Skeletal muscle tissue (tissue), 4 donors: ENCODE measurements around the gene PLEKHH1. TPM values are rescaled to one million over a fixed set of nuclear protein-coding genes. Genes with fewer than 3 reads are reported as not detected.
"Not testable (repeated sequence)": the region's sequence is repeated elsewhere in the genome, so short reads cannot be mapped to it uniquely, and the experiment has no call there.

Experiments used
- H3K27ac ChIP-seq: one replicate; pipeline ENCODE4 v1.7.0; 2013; ENCODE audit warnings: mild to moderate bottlenecking, low read depth, low read length, inconsistent platforms
- H3K27me3 ChIP-seq, 3 donors: one replicate each; pipeline ENCODE4 v1.7.0; 2013; ENCODE audit warnings: low read length in 3 of 3; ENCODE audit not compliant: control insufficient read depth in 3 of 3, insufficient read depth in 3 of 3
- H3K36me3 ChIP-seq, 3 donors: one replicate each; pipeline ENCODE4 v1.7.0; 2013; ENCODE audit warnings: low read length in 3 of 3; ENCODE audit not compliant: control insufficient read depth in 3 of 3, insufficient read depth in 3 of 3
- H3K4me1 ChIP-seq, 3 donors: one replicate each; pipeline ENCODE4 v1.7.0; 2013; ENCODE audit warnings: low read length in 3 of 3, mild to moderate bottlenecking in 3 of 3; ENCODE audit not compliant: control insufficient read depth in 3 of 3, insufficient read depth in 3 of 3
- H3K4me3 ChIP-seq, 3 donors: one replicate each; pipeline ENCODE4 v1.7.0; 2013; ENCODE audit warnings: low read length in 3 of 3
- H3K9ac ChIP-seq, 3 donors: one replicate each; pipeline ENCODE4 v1.7.0; 2013; ENCODE audit warnings: low read length in 3 of 3, mild to moderate bottlenecking in 3 of 3, moderate library complexity in 2 of 3, low read depth in 1 of 3
- H3K9me3 ChIP-seq, 3 donors: one replicate each; pipeline ENCODE4 v1.7.0; 2013; ENCODE audit warnings: low read length in 3 of 3; ENCODE audit not compliant: control insufficient read depth in 3 of 3
- total RNA-seq: library from RNA; depleted of rRNA; stranded (reverse); fragments of >200 nt; gene quantifications from one replicate; pipeline ENCODE4 v1.2.3, GENCODE V29; 2014
- donor health status: Osteomylitis.

PLEKHH1 gene
- total RNA-seq, 1 donor from 2014 or later = 1.6 TPM

DNA sequence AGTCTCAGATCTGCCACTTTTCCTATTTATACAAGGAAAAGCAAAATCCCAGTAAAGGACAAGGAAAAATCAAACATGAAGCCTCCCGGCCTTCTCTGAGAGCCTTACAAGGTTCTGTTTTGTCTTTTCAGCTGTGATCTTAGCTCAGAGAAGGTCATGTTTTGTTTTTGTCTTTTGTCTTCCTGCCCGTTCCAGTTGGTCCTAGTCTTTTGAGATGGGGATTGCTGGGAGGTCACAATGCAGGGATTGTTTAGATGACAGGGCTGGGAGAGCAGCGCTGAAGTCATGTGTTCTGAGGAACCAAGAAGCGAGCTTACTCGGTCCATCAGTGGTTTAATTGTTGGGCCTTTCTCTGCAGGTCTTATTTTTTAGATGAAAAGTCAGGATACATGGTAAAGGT is 6.0 kb downstream of the PLEKHH1 start:
- Histone ChIP-seq H3K4me1 (peaks cover 4 to 7% (median 4%) of the 10 kb centered on the region in 3 donors), H3K27me3 (no peaks in the 10 kb centered on the region), H3K9me3 (no peaks in the 10 kb centered on the region), H3K9ac (no peak overlapping the region), H3K27ac (no peak overlapping the region), H3K4me3 (no peak overlapping the region), H3K36me3 (no peaks in the 10 kb centered on the region)

DNA sequence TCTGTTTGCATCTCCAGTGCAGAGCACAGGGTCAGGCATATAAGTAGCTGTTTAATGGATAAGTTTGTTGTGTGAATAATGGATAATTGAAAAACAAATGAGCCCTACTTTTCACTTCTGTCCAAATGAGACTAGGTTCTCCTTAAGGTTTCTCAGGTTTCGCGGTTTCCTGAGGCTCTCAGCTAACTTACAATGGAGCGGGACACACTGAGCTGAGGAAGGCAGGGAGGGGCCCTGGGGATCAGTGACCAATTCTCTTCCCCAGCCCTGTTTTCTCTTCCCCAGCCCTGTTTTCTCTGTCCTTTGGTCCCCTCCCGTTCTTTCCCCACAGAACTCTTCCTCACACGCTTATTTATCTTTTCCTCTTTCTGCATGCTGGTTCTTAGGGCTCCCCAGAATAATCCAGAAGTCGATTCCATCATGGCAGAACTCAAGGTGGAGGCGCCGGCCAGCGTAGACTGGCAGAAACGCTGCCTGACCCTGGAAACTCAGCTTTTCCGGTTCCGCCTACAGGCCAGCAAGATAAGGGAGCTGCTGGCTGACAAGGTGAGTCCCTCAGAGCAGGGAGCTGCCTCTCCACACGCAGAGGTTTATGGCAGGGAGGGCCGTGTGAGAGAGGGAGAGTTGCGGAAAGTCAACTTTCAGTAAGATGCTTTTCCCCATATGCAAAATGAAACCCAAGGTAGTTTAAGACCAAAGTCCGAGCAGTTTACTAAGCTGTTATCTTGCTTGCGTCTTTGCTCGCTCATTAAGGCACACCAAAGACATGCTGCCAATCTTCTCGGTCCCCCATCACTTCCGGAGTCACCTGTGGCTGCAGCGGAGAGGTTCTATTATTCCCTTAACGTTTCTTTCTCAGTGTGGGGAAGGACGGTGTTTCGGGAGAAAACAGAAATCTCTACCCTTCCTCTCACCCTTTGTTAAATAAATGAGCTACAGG is 8.6 kb downstream of the PLEKHH1 start:
- Histone ChIP-seq H3K9ac (no peak overlapping the region), H3K36me3 (no peaks in the 10 kb centered on the region), H3K9me3 (no peaks in the 10 kb centered on the region), H3K4me1 (peaks cover 4 to 7% (median 4%) of the 10 kb centered on the region in 3 donors), H3K27me3 (no peaks in the 10 kb centered on the region), H3K27ac (no peak overlapping the region), H3K4me3 (no peak overlapping the region)

DNA sequence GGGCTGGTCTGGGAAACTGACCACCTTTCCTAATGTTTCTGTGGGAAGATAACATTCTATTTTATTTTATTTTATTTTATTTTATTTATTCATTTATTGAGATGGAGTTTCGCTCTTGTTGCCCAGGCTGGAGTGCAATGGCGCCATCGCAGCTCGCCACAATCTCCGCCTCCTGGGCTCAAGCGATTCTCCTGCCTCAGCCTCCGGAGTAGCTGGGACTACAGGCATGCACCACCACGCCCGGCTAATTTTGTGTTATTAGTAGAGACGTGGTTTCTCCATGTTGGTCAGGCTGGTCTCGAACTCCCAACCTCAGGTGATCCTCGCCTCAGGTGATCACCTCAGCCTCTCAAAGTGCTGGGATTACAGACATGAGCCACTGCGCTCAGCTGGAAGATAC is 9.5 kb downstream of the PLEKHH1 start:
- not testable (repeated sequence) for H3K9ac ChIP-seq, H3K4me1 ChIP-seq, H3K36me3 ChIP-seq, H3K27ac ChIP-seq, H3K27me3 ChIP-seq, H3K9me3 ChIP-seq, H3K4me3 ChIP-seq

DNA sequence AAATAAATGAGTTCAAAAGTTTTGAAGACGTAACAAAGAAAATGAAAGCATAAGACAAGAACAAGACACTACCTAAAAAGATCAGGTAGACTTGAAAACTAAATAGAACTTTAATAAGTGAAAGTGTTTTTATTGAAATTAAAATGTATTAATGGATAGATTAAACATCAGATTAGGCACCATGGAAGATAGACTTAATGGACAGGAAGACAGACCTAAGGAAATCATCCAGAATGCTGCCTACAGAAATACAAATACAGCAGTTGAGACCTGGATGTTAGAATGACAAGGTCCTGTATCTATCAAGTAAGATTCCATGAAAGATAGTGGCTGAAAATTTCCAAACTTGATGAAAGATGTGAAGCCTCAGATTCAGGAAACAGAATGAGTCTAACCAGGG is 11.5 kb downstream of the PLEKHH1 start:
- H3K4me3 ChIP-seq = no peak overlapping the region
- no peaks in the 10 kb centered on the region for H3K9me3 ChIP-seq

DNA sequence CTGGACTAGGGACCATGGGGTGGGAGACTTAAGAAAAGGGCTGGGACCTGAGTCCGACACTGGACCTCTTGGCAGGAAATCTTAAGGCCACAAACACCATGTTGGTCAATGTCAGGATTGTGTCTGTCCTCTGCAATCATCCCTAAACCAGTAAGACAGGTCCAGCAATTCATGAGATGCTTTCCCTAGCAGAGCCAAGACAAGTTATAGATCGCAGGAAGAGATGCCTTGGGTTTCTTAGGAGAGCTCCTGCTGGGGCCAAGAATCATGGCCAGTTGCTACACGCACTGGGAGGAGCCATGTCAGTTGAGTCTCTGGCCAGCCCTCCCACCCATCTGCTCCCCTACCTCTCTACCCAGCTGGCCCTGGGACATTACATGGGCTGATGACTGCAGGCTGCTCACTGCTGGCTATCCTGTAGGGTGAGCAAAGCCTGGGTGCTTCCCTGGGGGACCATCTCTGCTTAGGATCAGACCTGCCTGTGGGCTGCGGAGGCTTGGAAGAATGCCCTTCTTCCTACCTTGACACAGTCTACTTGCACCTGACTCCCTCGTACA is 14.2 kb downstream of the PLEKHH1 start:
- Histone ChIP-seq H3K9ac (no peak overlapping the region), H3K9me3 (no peaks in the 10 kb centered on the region)

More for the DNA sequence above, 11.5 kb downstream of the PLEKHH1 start:
- Histone ChIP-seq H3K4me1 (no peaks in the 10 kb centered on the region), H3K36me3 (no peaks in the 10 kb centered on the region), H3K27ac (no peak overlapping the region), H3K9ac (no peak overlapping the region), H3K27me3 (no peaks in the 10 kb centered on the region)

DNA sequence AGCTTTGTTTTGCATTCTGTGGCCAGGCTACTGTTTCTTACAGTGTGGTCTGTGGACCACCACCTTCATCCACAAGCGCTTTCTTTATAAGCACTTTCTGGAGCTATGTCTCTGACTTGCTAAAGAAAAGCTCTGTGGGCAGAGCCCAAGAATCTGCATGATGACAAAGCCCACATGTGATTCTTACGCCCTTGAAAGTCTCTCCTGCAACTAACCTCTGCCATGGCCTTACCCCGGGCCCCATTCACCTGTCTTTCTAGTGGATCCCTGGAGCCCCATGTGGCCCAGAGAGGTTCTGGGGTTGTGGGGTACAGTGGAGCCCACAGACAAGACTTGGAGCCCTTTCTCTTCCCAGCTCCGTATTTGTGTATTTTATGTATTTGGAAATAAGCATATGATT is 16.6 kb downstream of the PLEKHH1 start:
- H3K27me3 ChIP-seq = no peaks in the 10 kb centered on the region
- H3K4me1 ChIP-seq = peaks cover 3 to 13% (median 9%) of the 10 kb centered on the region in 3 donors
- H3K27ac ChIP-seq = no peak overlapping the region
- H3K4me3 ChIP-seq = no peak overlapping the region
- no peaks in the 10 kb centered on the region for H3K9me3 ChIP-seq
- H3K36me3 ChIP-seq = no peaks in the 10 kb centered on the region
- H3K9ac ChIP-seq = no peak overlapping the region

More for the DNA sequence above, 14.2 kb downstream of the PLEKHH1 start:
- peaks cover 3 to 9% (median 9%) of the 10 kb centered on the region in 3 donors for H3K4me1 ChIP-seq
- no peak overlapping the region for H3K4me3 ChIP-seq
- no peaks in the 10 kb centered on the region for H3K36me3 ChIP-seq
- H3K27me3 ChIP-seq = no peaks in the 10 kb centered on the region
- no peak overlapping the region for H3K27ac ChIP-seq

DNA sequence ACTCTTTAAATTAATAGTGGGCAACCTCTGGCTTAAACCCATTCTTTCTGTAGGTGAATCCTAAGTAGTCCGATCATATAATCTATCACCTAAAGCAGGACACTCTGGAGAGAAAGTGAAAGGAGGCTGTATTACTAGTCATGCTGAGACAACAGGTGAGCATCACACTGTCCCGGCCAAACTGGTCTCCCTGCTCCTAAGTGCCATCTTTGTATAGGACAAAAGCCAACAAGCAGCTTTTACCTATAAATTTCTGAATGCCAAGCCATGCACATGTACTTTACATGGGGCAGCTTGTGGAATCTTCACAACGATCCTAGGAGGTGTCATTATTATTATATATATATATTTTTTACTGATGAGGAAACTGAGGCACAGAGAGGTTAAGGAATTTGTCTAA is 18.0 kb downstream of the PLEKHH1 start:
- peaks cover 3 to 13% (median 9%) of the 10 kb centered on the region in 3 donors for H3K4me1 ChIP-seq
- H3K4me3 ChIP-seq = no peak overlapping the region
- H3K9ac ChIP-seq = no peak overlapping the region
- no peaks in the 10 kb centered on the region for H3K27me3 ChIP-seq
- H3K27ac ChIP-seq = no peak overlapping the region
- H3K36me3 ChIP-seq = no peaks in the 10 kb centered on the region
- no peaks in the 10 kb centered on the region for H3K9me3 ChIP-seq

DNA sequence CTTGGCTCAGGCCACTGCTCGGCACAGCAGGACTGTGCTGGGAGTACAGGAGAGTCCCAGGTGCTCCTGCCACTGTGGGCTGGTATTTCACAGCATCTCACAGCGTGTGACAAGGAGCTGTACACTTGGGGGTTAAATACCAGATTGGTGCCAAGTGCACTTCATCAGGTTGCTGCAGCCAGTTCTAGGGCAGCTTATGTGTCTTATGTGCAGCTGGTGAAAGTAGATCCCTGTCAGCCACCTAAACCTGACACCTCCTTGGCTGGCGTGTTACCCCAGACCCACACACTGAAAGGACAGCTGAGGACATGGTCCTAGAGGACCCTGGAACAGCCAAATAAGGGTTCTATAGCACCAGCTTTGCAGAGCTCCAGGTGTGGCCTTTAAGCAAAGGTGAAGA is 18.9 kb downstream of the PLEKHH1 start:
- H3K27ac ChIP-seq = no peak overlapping the region

DNA sequence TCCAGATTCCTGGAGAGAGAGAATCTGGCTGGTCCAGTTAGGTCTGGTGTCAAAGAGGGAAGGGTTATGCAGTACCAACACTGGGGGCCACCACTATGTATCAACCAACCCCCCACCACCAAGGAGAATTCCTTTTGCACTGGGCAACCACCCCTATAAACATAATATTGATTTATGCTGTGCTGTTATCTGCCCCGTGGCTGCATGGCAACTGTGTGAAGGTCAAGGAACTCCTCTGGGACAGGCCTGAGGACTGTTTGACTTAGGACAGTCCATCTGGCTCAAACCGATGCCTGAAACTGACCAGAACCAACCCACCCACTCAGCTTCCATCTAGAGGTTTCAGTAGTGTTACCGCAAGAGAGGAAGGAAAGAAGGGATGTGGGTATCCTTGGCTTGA is 20.5 kb downstream of the PLEKHH1 start:
- Histone ChIP-seq H3K4me1 (peaks cover 19 to 28% (median 23%) of the 10 kb centered on the region in 3 donors), H3K27ac (no peak overlapping the region), H3K27me3 (no peaks in the 10 kb centered on the region), H3K36me3 (no peaks in the 10 kb centered on the region), H3K9me3 (no peaks in the 10 kb centered on the region), H3K4me3 (no peak overlapping the region), H3K9ac (no peak overlapping the region)

More for the DNA sequence above, 18.9 kb downstream of the PLEKHH1 start:
- no peaks in the 10 kb centered on the region for H3K27me3 ChIP-seq
- no peaks in the 10 kb centered on the region for H3K9me3 ChIP-seq
- peaks cover 4 to 13% (median 10%) of the 10 kb centered on the region in 3 donors for H3K4me1 ChIP-seq
- no peaks in the 10 kb centered on the region for H3K36me3 ChIP-seq
- no peak overlapping the region for H3K9ac ChIP-seq
- no peak overlapping the region for H3K4me3 ChIP-seq

DNA sequence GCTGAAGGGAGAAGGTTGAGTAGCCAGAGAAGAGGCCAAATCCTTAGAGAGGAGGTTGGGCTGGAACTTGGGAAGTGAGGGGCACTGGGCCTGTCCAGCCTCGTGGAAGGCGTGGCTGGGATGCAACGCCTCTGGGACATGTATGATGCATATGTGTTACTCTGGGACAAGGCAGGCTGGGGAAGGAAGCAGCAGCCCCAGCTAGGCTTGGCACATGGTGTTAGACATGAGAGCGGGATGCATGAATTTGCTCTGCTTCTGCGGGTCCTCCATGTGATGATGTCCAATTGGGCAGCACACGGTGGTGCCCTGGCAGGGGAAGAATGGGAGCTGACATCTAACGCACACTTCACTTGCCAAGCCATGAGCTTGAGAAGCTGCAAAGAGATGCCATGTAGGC is 21.3 kb downstream of the PLEKHH1 start:
- Histone ChIP-seq H3K4me1 (peaks cover 20 to 28% (median 27%) of the 10 kb centered on the region in 3 donors), H3K9me3 (no peaks in the 10 kb centered on the region), H3K9ac (no peak overlapping the region), H3K36me3 (no peaks in the 10 kb centered on the region), H3K27ac (no peak overlapping the region), H3K27me3 (no peaks in the 10 kb centered on the region), H3K4me3 (no peak overlapping the region)
